NT2/D1 (cell line): ENCODE results near the gene CNMD.
"Not testable (repeated sequence)": the region's sequence is repeated elsewhere in the genome, so short reads cannot be mapped to it uniquely, and the experiment has no call there.

Experiments
- DNase-seq: peaks from one replicate; pipeline ENCODE4 v3.0.0-alpha.2; 2011; ENCODE audit warnings: low read depth, low spot score
- H3K27me3 ChIP-seq: 2 replicates; pipeline ENCODE4 v1.6.0; 2011; ENCODE audit warnings: mild to moderate bottlenecking; ENCODE audit not compliant: insufficient read length, insufficient read depth
- H3K36me3 ChIP-seq: 2 replicates; pipeline ENCODE4 v1.6.1; 2011; ENCODE audit warnings: mild to moderate bottlenecking, low read length, mixed read lengths; ENCODE audit not compliant: insufficient read depth, insufficient read length
- H3K4me1 ChIP-seq: 2 replicates; pipeline ENCODE4 v1.5.1; 2011; ENCODE audit not compliant: insufficient read depth, insufficient read length
- H3K4me3 ChIP-seq: 2 replicates; pipeline ENCODE4 v1.5.1; 2011; ENCODE audit warnings: low read depth; ENCODE audit not compliant: insufficient read length
- H3K9ac ChIP-seq: 2 replicates; pipeline ENCODE4 v1.6.0; 2011; ENCODE audit warnings: low read depth; ENCODE audit not compliant: insufficient read length
- H3K9me3 ChIP-seq: 2 replicates; pipeline ENCODE4 v1.5.1; 2011; ENCODE audit warnings: mild to moderate bottlenecking, low read length; ENCODE audit not compliant: insufficient read depth
- SUZ12 ChIP-seq: IDR thresholded peaks from 2 replicates; pipeline ENCODE4 v1.6.1; 2011; ENCODE audit not compliant: insufficient read length, insufficient read depth; ENCODE audit errors: extremely low read depth
- YY1 ChIP-seq: IDR thresholded peaks from 2 replicates; pipeline ENCODE4 v1.6.1; 2011; ENCODE audit not compliant: insufficient read length, insufficient read depth
- ZNF274 ChIP-seq: IDR thresholded peaks from 2 replicates; pipeline ENCODE4 v1.6.1; 2011; ENCODE audit warnings: mild to moderate bottlenecking, low read depth, low read length

CNMD gene

GRCh38 chr13:52734075-52734623 lies 5.5 kb downstream of the CNMD start:
- no peaks in the 10 kb centered on the region for H3K9me3 ChIP-seq
- no peak overlapping the region for H3K9ac ChIP-seq
- H3K4me3 ChIP-seq = no peak overlapping the region
- no peaks in the 10 kb centered on the region for H3K36me3 ChIP-seq
- TF ChIP-seq YY1 (no peak), ZNF274 (no peak), SUZ12 (no peak)
- no peaks in the 10 kb centered on the region for H3K4me1 ChIP-seq
- no peaks in the 10 kb centered on the region for H3K27me3 ChIP-seq
- no peak for DNase-seq

- no peak overlapping the region for H3K9ac ChIP-seq
- TF ChIP-seq YY1 (no peak), ZNF274 (no peak), SUZ12 (no peak)
- DNase-seq = no peak
- no peaks in the 10 kb centered on the region for H3K27me3 ChIP-seq
- no peaks in the 10 kb centered on the region for H3K4me1 ChIP-seq
- H3K9me3 ChIP-seq = no peaks in the 10 kb centered on the region
- H3K4me3 ChIP-seq = no peak overlapping the region
- no peaks in the 10 kb centered on the region for H3K36me3 ChIP-seq
Observed at GRCh38 chr13:52726258-52726657, 13.4 kb downstream of the CNMD start.

DNA sequence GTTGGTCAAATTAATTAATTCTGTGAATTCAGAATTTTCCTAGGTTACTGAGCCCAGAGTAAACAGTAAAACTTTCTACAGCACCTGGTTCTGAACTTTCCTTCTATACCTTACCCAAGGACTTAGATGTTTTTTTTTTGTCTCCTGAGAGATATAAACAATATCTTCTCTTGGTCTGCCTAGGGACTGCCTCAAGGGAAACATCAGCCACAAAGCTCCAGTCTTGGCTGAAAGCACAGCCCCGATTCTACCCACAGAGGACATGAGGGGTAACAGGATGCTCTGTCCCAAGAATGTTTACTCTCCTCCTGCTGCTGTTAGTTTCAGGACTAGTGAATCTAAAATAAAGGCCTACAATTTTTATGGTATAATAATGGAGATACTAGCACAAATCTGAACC lies 14.3 kb downstream of the CNMD start:
- Histone ChIP-seq H3K27me3 (no peaks in the 10 kb centered on the region), H3K9me3 (no peaks in the 10 kb centered on the region), H3K9ac (no peak overlapping the region), H3K36me3 (no peaks in the 10 kb centered on the region), H3K4me3 (no peak overlapping the region), H3K4me1 (no peaks in the 10 kb centered on the region)
- DNase-seq = no peak
- TF ChIP-seq ZNF274 (no peak), SUZ12 (no peak), YY1 (no peak)

GRCh38 chr13:52723181-52723580 lies 16.4 kb downstream of the CNMD start:
- no peak for TF ChIP-seq SUZ12
- no peak for TF ChIP-seq ZNF274
- no peak for TF ChIP-seq YY1
- H3K27me3 ChIP-seq = no peaks in the 10 kb centered on the region
- H3K4me3 ChIP-seq = no peak overlapping the region
- H3K9ac ChIP-seq = no peak overlapping the region
- no peaks in the 10 kb centered on the region for H3K4me1 ChIP-seq
- no peaks in the 10 kb centered on the region for H3K36me3 ChIP-seq
- H3K9me3 ChIP-seq = no peaks in the 10 kb centered on the region
- DNase-seq = no peak

- not testable (repeated sequence) for H3K4me3 ChIP-seq, H3K36me3 ChIP-seq, H3K9ac ChIP-seq, H3K27me3 ChIP-seq, H3K9me3 ChIP-seq, H3K4me1 ChIP-seq, DNase-seq
Observed at GRCh38 chr13:52721356-52721755, 18.3 kb downstream of the CNMD start.

DNA sequence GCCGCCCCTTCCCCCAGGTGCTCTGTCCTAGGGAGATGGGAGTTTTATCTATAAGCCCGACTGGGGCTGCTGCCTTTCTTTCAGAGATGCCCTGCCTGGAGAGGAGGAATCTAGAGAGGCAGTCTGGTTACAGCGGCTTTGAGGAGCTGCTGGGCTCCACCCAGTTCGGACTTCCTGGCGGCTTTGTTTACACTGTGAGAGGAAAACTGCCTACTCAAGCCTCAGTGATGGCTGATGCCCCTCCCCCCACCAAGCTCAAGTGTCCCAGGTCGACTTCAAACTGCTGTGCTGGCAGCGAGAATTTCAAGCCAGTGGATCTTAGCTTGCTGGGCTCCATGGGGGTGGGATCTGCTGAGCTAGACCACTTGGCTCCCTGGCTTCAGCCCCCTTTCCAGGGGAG lies 18.7 kb downstream of the CNMD start:
- not testable (repeated sequence) for H3K9me3 ChIP-seq, H3K9ac ChIP-seq, H3K36me3 ChIP-seq, H3K4me1 ChIP-seq, H3K4me3 ChIP-seq, H3K27me3 ChIP-seq
- peak; percentile 68 for DNase-seq

DNA sequence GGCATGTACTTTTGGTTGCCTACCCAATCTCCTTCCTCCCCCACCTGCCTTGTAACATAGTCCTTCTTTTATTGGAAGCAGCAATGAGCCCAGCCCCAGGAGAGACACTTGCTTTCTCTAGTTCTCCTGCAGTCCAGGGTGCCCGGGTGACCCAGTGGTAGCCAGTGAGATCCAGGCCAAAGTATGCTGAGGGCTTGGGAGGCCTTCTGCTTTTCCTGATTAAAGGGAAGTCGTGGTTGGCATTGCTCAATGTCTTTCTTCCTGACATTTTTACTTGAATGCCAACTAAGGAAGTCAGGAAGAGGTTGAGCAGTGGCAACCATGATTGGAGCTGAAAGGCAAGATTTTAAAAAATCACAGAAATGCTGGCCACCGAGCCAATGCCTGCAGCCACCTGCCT lies 25.7 kb downstream of the CNMD start:
- no peak for DNase-seq
- no peaks in the 10 kb centered on the region for H3K27me3 ChIP-seq

DNA sequence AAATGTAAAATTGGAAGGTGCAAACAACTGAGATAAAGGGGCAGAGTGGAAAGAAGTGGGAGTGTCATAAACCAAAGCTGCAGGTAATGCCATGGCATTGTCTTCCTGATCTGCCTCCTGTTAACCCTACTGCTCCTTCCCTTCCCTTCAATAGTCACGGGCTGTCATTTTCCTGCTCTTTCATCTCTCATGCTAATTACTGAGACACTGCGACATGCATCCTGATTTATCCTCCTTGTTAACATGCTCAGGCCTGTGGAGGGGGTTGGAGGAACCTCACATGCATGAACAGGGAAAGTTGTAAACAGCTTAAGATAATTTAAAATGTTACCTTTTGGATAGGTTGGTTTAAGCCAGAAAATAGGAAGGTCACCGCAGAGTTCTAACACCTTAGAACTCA lies 27.2 kb downstream of the CNMD start:
- DNase-seq = no peak
- no peaks in the 10 kb centered on the region for H3K36me3 ChIP-seq
- no peak overlapping the region for H3K9ac ChIP-seq
- H3K4me1 ChIP-seq = no peaks in the 10 kb centered on the region
- no peaks in the 10 kb centered on the region for H3K27me3 ChIP-seq
- H3K9me3 ChIP-seq = no peaks in the 10 kb centered on the region
- H3K4me3 ChIP-seq = no peak overlapping the region
- TF ChIP-seq SUZ12 (no peak), YY1 (no peak), ZNF274 (no peak)

More for the DNA sequence above, 25.7 kb downstream of the CNMD start:
- H3K4me1 ChIP-seq = no peaks in the 10 kb centered on the region
- no peak overlapping the region for H3K4me3 ChIP-seq
- no peak overlapping the region for H3K9ac ChIP-seq
- TF ChIP-seq SUZ12 = no peak
- H3K9me3 ChIP-seq = no peaks in the 10 kb centered on the region
- H3K36me3 ChIP-seq = no peaks in the 10 kb centered on the region
